ENCODE results near the gene RIMBP2. TPM values are rescaled to one million over a fixed set of nuclear protein-coding genes. Genes with fewer than 3 reads are reported as not detected.

Gene RIMBP2
- total RNA-seq, 4 donors from 2014 or later, result 0.83 to 1.8 (median 1.4) TPM

- peaks cover 0 to 15% (median 4%) of the 10 kb centered on the region in 4 donors for H3K9me3 ChIP-seq
- DNase-seq (ENCODE audit: extremely low spot score), result no peak
- H3K4me3 ChIP-seq, result no peak overlapping the region
- intact Hi-C loops (cut with DNase I), result no loop called here
- H3K36me3 ChIP-seq, result no peaks in the 10 kb centered on the region
- TF ChIP-seq CTCF (IDR thresholded peaks at IDR 0.05), result no peak
- TF ChIP-seq EP300 (IDR thresholded peaks at IDR 0.05), result no peak
- no peak for TF ChIP-seq POLR2AphosphoS5 (IDR thresholded peaks at IDR 0.05)
- no peak for TF ChIP-seq POLR2A (IDR thresholded peaks at IDR 0.05; ENCODE audit: low read depth)
- no peak overlapping the region for H3K27ac ChIP-seq (replicated peaks in 1 of 4)
- no peaks in the 10 kb centered on the region for H3K4me1 ChIP-seq
- WGBS, result 84% methylated on average over 8 of the region's 8 CpGs
- no peaks in the 10 kb centered on the region for H3K27me3 ChIP-seq
Measured at GRCh38 chr12:130571734-130572133, 144.4 kb downstream of the RIMBP2 start.

- peaks cover 0 to 15% (median 6%) of the 10 kb centered on the region in 4 donors for H3K9me3 ChIP-seq
- DNase-seq (ENCODE audit: extremely low spot score), result no peak
- no peaks in the 10 kb centered on the region for H3K27me3 ChIP-seq
- no peak overlapping the region for H3K27ac ChIP-seq (replicated peaks in 1 of 4)
- H3K4me3 ChIP-seq, result no peak overlapping the region
- WGBS, result 79% methylated on average over 6 of the region's 6 CpGs
- H3K36me3 ChIP-seq, result no peaks in the 10 kb centered on the region
- TF ChIP-seq POLR2AphosphoS5 (IDR thresholded peaks at IDR 0.05) (no peak), EP300 (IDR thresholded peaks at IDR 0.05) (no peak), POLR2A (IDR thresholded peaks at IDR 0.05; ENCODE audit: low read depth) (no peak), CTCF (IDR thresholded peaks at IDR 0.05) (no peak)
- intact Hi-C loops (cut with DNase I), result no loop called here
- no peaks in the 10 kb centered on the region for H3K4me1 ChIP-seq
Measured at GRCh38 chr12:130571089-130571488, 145.0 kb downstream of the RIMBP2 start.

GRCh38 chr12:130569521-130569920 is 146.6 kb downstream of the RIMBP2 start:
- H3K36me3 ChIP-seq, result no peaks in the 10 kb centered on the region
- no peak for DNase-seq (ENCODE audit: extremely low spot score)
- H3K4me3 ChIP-seq, result no peak overlapping the region
- peaks cover 0 to 24% (median 17%) of the 10 kb centered on the region in 4 donors for H3K9me3 ChIP-seq
- H3K27me3 ChIP-seq, result no peaks in the 10 kb centered on the region
- no peak overlapping the region for H3K27ac ChIP-seq (replicated peaks in 1 of 4)
- TF ChIP-seq POLR2AphosphoS5 (IDR thresholded peaks at IDR 0.05), result no peak
- TF ChIP-seq CTCF (IDR thresholded peaks at IDR 0.05), result no peak
- TF ChIP-seq EP300 (IDR thresholded peaks at IDR 0.05), result no peak
- H3K4me1 ChIP-seq, result no peaks in the 10 kb centered on the region
- intact Hi-C loops (cut with DNase I), result no loop called here
- 69% methylated on average over 9 of the region's 9 CpGs for WGBS

- Histone ChIP-seq H3K27ac (replicated peaks in 1 of 4) (no peak overlapping the region), H3K9me3 (peaks cover 0 to 24% (median 17%) of the 10 kb centered on the region in 4 donors), H3K27me3 (no peaks in the 10 kb centered on the region), H3K36me3 (no peaks in the 10 kb centered on the region), H3K4me1 (no peaks in the 10 kb centered on the region), H3K4me3 (no peak overlapping the region)
- WGBS, result 72% methylated on average over 7 of the region's 7 CpGs
- DNase-seq (ENCODE audit: extremely low spot score), result no peak
- TF ChIP-seq POLR2A (IDR thresholded peaks at IDR 0.05; ENCODE audit: low read depth), result no peak
- no peak for TF ChIP-seq CTCF (IDR thresholded peaks at IDR 0.05)
- no peak for TF ChIP-seq EP300 (IDR thresholded peaks at IDR 0.05)
- no peak for TF ChIP-seq POLR2AphosphoS5 (IDR thresholded peaks at IDR 0.05)
- intact Hi-C loops (cut with DNase I), result no loop called here
Measured at GRCh38 chr12:130568501-130568900, 147.6 kb downstream of the RIMBP2 start.

- no peaks in the 10 kb centered on the region for H3K4me1 ChIP-seq
- no peak overlapping the region for H3K4me3 ChIP-seq
- H3K27ac ChIP-seq (replicated peaks in 1 of 4), result no peak overlapping the region
- H3K36me3 ChIP-seq, result no peaks in the 10 kb centered on the region
- H3K27me3 ChIP-seq, result no peaks in the 10 kb centered on the region
- WGBS, result 64% methylated on average over 1 of the region's 2 CpGs
- peaks cover 0 to 24% (median 17%) of the 10 kb centered on the region in 4 donors for H3K9me3 ChIP-seq
- TF ChIP-seq CTCF (IDR thresholded peaks at IDR 0.05) (no peak), POLR2A (IDR thresholded peaks at IDR 0.05; ENCODE audit: low read depth) (no peak), EP300 (IDR thresholded peaks at IDR 0.05) (no peak), POLR2AphosphoS5 (IDR thresholded peaks at IDR 0.05) (no peak)
- no peak for DNase-seq (ENCODE audit: extremely low spot score)
- intact Hi-C loops (cut with DNase I), result no loop called here
Measured at GRCh38 chr12:130568041-130568440, 148.1 kb downstream of the RIMBP2 start.
